Measurements from ENCODE around the gene DNAH12. TPM values are rescaled to one million over a fixed set of nuclear protein-coding genes. Genes with fewer than 3 reads are reported as not detected.
"Not testable (repeated sequence)": the region's sequence is repeated elsewhere in the genome, so short reads cannot be mapped to it uniquely, and the experiment has no call there.

Gene DNAH12
- total and polyA plus RNA-seq, 2 donors, result 0.01 to 0.37 TPM

- no peak overlapping the region for H3K4me3 ChIP-seq (ENCODE audit: low read depth, low read length)
- WGBS, result 46% methylated on average over 2 of the region's 2 CpGs
- no peak for DNase-seq (ENCODE audit: extremely low spot score)
Measured at GRCh38 chr3:57382933-57383332, 161.2 kb downstream of the DNAH12 start.

GRCh38 chr3:57370341-57370740 is 173.8 kb downstream of the DNAH12 start:
- Histone ChIP-seq H3K4me1 (ENCODE audit: insufficient read depth) (no peaks in the 10 kb centered on the region), H3K4me3 (ENCODE audit: low read depth, low read length) (no peak overlapping the region), H3K36me3 (ENCODE audit: insufficient read depth) (no peaks in the 10 kb centered on the region), H3K27ac (ENCODE audit: low read depth) (no peak overlapping the region)
- WGBS, result 33% methylated on average over 1 of the region's 1 CpG
- DNase-seq (ENCODE audit: extremely low spot score), result no peak

More at GRCh38 chr3:57382933-57383332, 161.2 kb downstream of the DNAH12 start:
- no peak overlapping the region for H3K27ac ChIP-seq (ENCODE audit: low read depth)
- H3K36me3 ChIP-seq (ENCODE audit: insufficient read depth), result no peaks in the 10 kb centered on the region
- H3K4me1 ChIP-seq (ENCODE audit: insufficient read depth), result no peaks in the 10 kb centered on the region

GRCh38 chr3:57365089-57365488 is 179.1 kb downstream of the DNAH12 start:
- H3K4me1 ChIP-seq (ENCODE audit: insufficient read depth); DNase-seq (ENCODE audit: extremely low spot score); H3K4me3 ChIP-seq (ENCODE audit: low read depth, low read length); H3K27ac ChIP-seq (ENCODE audit: low read depth); H3K36me3 ChIP-seq (ENCODE audit: insufficient read depth): not testable (repeated sequence)
- WGBS, result 93% methylated on average over 2 of the region's 2 CpGs

GRCh38 chr3:57356275-57356674 is 187.9 kb downstream of the DNAH12 start:
- 93% methylated on average over 1 of the region's 1 CpG for WGBS

GRCh38 chr3:57354768-57355167 is 189.4 kb downstream of the DNAH12 start:
- Histone ChIP-seq H3K4me1 (ENCODE audit: insufficient read depth) (no peaks in the 10 kb centered on the region), H3K27ac (ENCODE audit: low read depth) (no peak overlapping the region), H3K4me3 (ENCODE audit: low read depth, low read length) (no peak overlapping the region), H3K36me3 (ENCODE audit: insufficient read depth) (no peaks in the 10 kb centered on the region)
- WGBS, result 63% methylated on average over 1 of the region's 1 CpG
- DNase-seq (ENCODE audit: extremely low spot score), result no peak

More at GRCh38 chr3:57356275-57356674, 187.9 kb downstream of the DNAH12 start:
- H3K36me3 ChIP-seq (ENCODE audit: insufficient read depth); H3K4me1 ChIP-seq (ENCODE audit: insufficient read depth); H3K27ac ChIP-seq (ENCODE audit: low read depth); DNase-seq (ENCODE audit: extremely low spot score); H3K4me3 ChIP-seq (ENCODE audit: low read depth, low read length): not testable (repeated sequence)

- H3K36me3 ChIP-seq (ENCODE audit: insufficient read depth), result no peaks in the 10 kb centered on the region
- no peak for DNase-seq (ENCODE audit: extremely low spot score)
- H3K4me3 ChIP-seq (ENCODE audit: low read depth, low read length), result no peak overlapping the region
- no peaks in the 10 kb centered on the region for H3K4me1 ChIP-seq (ENCODE audit: insufficient read depth)
- WGBS, result 73% methylated on average over 1 of the region's 1 CpG
- no peak overlapping the region for H3K27ac ChIP-seq (ENCODE audit: low read depth)
Measured at GRCh38 chr3:57350271-57350670, 193.9 kb downstream of the DNAH12 start.

GRCh38 chr3:57339071-57339642 is 205.0 kb downstream of the DNAH12 start:
- H3K27ac ChIP-seq (ENCODE audit: low read depth); H3K36me3 ChIP-seq (ENCODE audit: insufficient read depth); DNase-seq (ENCODE audit: extremely low spot score); H3K4me3 ChIP-seq (ENCODE audit: low read depth, low read length); H3K4me1 ChIP-seq (ENCODE audit: insufficient read depth): not testable (repeated sequence)
- 37% methylated on average over 6 of the region's 7 CpGs for WGBS

GRCh38 chr3:57338272-57339070 is 205.7 kb downstream of the DNAH12 start:
- H3K4me1 ChIP-seq (ENCODE audit: insufficient read depth); H3K4me3 ChIP-seq (ENCODE audit: low read depth, low read length); DNase-seq (ENCODE audit: extremely low spot score); H3K36me3 ChIP-seq (ENCODE audit: insufficient read depth); H3K27ac ChIP-seq (ENCODE audit: low read depth): not testable (repeated sequence)
- WGBS, result 97% methylated on average over 40 of the region's 40 CpGs

GRCh38 chr3:57335283-57335938 is 208.7 kb downstream of the DNAH12 start:
- no peak for DNase-seq (ENCODE audit: extremely low spot score)
- 71% methylated on average over 5 of the region's 5 CpGs for WGBS
- no peak overlapping the region for H3K4me3 ChIP-seq (ENCODE audit: low read depth, low read length)
- no peaks in the 10 kb centered on the region for H3K4me1 ChIP-seq (ENCODE audit: insufficient read depth)
- H3K36me3 ChIP-seq (ENCODE audit: insufficient read depth), result no peaks in the 10 kb centered on the region
- H3K27ac ChIP-seq (ENCODE audit: low read depth), result no peak overlapping the region

GRCh38 chr3:57331078-57331610 is 213.0 kb downstream of the DNAH12 start:
- DNase-seq (ENCODE audit: extremely low spot score), result no peak
- Histone ChIP-seq H3K4me3 (ENCODE audit: low read depth, low read length) (no peak overlapping the region), H3K36me3 (ENCODE audit: insufficient read depth) (no peaks in the 10 kb centered on the region), H3K27ac (ENCODE audit: low read depth) (no peak overlapping the region), H3K4me1 (ENCODE audit: insufficient read depth) (no peaks in the 10 kb centered on the region)
- 78% methylated on average over 3 of the region's 3 CpGs for WGBS

- not testable (repeated sequence) for H3K36me3 ChIP-seq (ENCODE audit: insufficient read depth); H3K27ac ChIP-seq (ENCODE audit: low read depth); DNase-seq (ENCODE audit: extremely low spot score); H3K4me3 ChIP-seq (ENCODE audit: low read depth, low read length); H3K4me1 ChIP-seq (ENCODE audit: insufficient read depth)
- WGBS, result 88% methylated on average over 1 of the region's 1 CpG
Measured at GRCh38 chr3:57326498-57326897, 217.6 kb downstream of the DNAH12 start.

GRCh38 chr3:57314204-57314603 is 229.9 kb downstream of the DNAH12 start:
- Histone ChIP-seq H3K4me3 (ENCODE audit: low read depth, low read length) (no peak overlapping the region), H3K36me3 (ENCODE audit: insufficient read depth) (no peaks in the 10 kb centered on the region), H3K4me1 (ENCODE audit: insufficient read depth) (no peaks in the 10 kb centered on the region), H3K27ac (ENCODE audit: low read depth) (no peak overlapping the region)
- 97% methylated on average over 3 of the region's 3 CpGs for WGBS
- no peak for DNase-seq (ENCODE audit: extremely low spot score)

GRCh38 chr3:57309769-57310360 is 234.3 kb downstream of the DNAH12 start:
- H3K27ac ChIP-seq (ENCODE audit: low read depth), result no peak overlapping the region
- no peaks in the 10 kb centered on the region for H3K36me3 ChIP-seq (ENCODE audit: insufficient read depth)
- no peak overlapping the region for H3K4me3 ChIP-seq (ENCODE audit: low read depth, low read length)
- WGBS, result 44% methylated on average over 3 of the region's 3 CpGs
- no peaks in the 10 kb centered on the region for H3K4me1 ChIP-seq (ENCODE audit: insufficient read depth)
- no peak for DNase-seq (ENCODE audit: extremely low spot score)

Data from urinary bladder (tissue), 4 donors.